ENCODE measurements around the gene LRRC25.
"Not testable (repeated sequence)": the region's sequence is repeated elsewhere in the genome, so short reads cannot be mapped to it uniquely, and the experiment has no call there.

Gene LRRC25

DNA sequence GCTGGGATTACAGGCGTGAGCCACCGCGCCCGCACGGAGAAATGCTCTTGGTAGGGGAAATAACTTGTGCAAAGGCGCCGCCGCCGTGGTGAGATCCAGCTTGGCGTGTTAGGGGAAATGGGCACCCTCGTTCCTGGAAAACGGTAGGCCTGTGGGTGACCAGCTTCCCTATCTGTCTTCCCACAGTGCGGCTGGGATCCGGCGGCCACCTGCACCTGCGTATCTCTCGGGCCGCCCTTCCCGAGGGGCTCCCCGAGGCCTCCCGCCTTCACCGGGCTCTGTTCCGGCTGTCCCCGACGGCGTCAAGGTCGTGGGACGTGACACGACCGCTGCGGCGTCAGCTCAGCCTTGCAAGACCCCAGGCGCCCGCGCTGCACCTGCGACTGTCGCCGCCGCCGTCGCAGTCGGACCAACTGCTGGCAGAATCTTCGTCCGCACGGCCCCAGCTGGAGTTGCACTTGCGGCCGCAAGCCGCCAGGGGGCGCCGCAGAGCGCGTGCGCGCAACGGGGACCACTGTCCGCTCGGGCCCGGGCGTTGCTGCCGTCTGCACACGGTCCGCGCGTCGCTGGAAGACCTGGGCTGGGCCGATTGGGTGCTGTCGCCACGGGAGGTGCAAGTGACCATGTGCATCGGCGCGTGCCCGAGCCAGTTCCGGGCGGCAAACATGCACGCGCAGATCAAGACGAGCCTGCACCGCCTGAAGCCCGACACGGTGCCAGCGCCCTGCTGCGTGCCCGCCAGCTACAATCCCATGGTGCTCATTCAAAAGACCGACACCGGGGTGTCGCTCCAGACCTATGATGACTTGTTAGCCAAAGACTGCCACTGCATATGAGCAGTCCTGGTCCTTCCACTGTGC, 9.1 kb downstream of the LRRC25 start:
- Histone ChIP-seq H3K36me3 (ENCODE audit: control insufficient read depth, insufficient read depth, low read length) (no peaks in the 10 kb centered on the region), H3K4me3 (ENCODE audit: insufficient read depth, low read depth, low read length) (no peak overlapping the region), H3K4me1 (ENCODE audit: control insufficient read depth, insufficient read depth, low read length) (no peaks in the 10 kb centered on the region), H3K27me3 (ENCODE audit: control insufficient read depth, insufficient read depth, low read length, poor library complexity, severe bottlenecking) (peaks cover 37% of the 10 kb centered on the region), H3K9me3 (ENCODE audit: control insufficient read depth, low read length) (no peaks in the 10 kb centered on the region), H3K27ac (ENCODE audit: insufficient read depth, low read depth, low read length, poor library complexity, severe bottlenecking) (no peak overlapping the region)
- WGBS, 2 experiments: 28 to 30% methylated on average over 86 of the region's 86 CpGs

DNA sequence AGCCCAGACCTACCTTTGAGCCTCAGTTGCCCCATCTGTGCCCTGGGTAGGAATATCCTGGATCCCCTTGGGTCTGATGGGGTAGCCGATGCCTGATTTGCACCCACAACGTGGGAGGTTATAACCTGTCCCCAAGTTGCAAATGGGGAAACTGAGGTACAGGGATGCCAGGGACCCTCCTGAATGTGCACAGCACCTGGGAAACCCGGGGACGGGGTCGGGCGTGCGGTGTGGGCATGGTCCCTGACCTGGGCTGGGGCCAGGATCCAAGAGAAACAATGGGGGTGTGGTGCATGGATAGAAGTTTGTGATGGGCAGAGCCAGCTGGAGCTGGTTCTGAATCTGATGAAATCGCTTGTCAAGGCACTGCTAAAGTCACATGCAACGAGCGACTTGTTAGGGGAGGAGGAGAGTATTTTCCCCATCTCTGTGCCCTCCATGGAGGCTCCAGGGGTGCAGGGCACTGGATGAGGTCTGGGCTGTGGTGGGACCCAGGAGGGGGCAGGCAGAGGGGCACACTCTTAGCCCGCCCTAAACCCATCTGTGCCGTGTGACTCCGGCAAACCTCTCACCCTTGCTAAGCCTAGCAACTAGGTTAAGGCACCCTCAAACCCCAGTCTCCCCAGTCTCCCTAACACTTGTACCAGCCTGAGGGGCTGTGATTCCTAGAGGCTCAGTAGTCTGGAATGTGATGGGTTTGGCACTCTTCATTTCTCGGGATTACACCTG, 10.7 kb downstream of the LRRC25 start:
- Histone ChIP-seq H3K27ac (ENCODE audit: insufficient read depth, low read depth, low read length, poor library complexity, severe bottlenecking) (no peak overlapping the region), H3K27me3 (ENCODE audit: control insufficient read depth, insufficient read depth, low read length, poor library complexity, severe bottlenecking) (peaks cover 37% of the 10 kb centered on the region), H3K36me3 (ENCODE audit: control insufficient read depth, insufficient read depth, low read length) (no peaks in the 10 kb centered on the region), H3K9me3 (ENCODE audit: control insufficient read depth, low read length) (no peaks in the 10 kb centered on the region), H3K4me3 (ENCODE audit: insufficient read depth, low read depth, low read length) (no peak overlapping the region), H3K4me1 (ENCODE audit: control insufficient read depth, insufficient read depth, low read length) (no peaks in the 10 kb centered on the region)
- 91 to 92% methylated on average over 14 of the region's 14 CpGs for WGBS, 2 experiments

DNA sequence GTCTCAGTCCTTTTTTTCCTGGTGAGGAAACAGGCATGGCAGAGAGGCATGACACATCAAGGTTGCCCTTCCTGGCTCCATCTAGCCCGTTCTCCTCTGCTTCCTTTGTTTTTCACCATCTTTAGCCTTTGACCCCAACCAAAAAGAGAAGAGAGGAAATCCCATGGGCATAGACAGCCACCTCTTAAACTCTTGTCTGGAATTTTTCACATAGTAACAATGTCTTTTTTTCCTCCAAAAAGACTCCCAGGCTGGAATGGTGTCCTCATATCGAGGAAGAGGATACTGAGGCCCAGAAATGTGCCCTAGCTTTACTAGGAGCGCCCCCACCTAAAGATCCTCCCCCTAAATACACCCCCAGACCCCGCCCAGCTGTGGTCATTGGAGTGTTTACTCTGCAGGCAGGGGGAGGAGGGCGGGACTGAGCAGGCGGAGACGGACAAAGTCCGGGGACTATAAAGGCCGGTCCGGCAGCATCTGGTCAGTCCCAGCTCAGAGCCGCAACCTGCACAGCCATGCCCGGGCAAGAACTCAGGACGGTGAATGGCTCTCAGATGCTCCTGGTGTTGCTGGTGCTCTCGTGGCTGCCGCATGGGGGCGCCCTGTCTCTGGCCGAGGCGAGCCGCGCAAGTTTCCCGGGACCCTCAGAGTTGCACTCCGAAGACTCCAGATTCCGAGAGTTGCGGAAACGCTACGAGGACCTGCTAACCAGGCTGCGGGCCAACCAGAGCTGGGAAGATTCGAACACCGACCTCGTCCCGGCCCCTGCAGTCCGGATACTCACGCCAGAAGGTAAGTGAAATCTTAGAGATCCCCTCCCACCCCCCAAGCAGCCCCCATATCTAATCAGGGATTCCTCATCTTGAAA, 11.5 kb downstream of the LRRC25 start, which contains the start of gene GDF15:
TSS of gene GDF15 (plus strand) at position 484 of the 868 bp plus-strand sequence. CDS start at position 516, 32 bp downstream.
- Histone ChIP-seq H3K27ac (ENCODE audit: insufficient read depth, low read depth, low read length, poor library complexity, severe bottlenecking) (no peak within 1 kb of the TSS), H3K36me3 (ENCODE audit: control insufficient read depth, insufficient read depth, low read length) (no peaks in the 10 kb centered on the region), H3K4me3 (ENCODE audit: insufficient read depth, low read depth, low read length) (no peak within 1 kb of the TSS), H3K27me3 (ENCODE audit: control insufficient read depth, insufficient read depth, low read length, poor library complexity, severe bottlenecking) (peaks cover 37% of the 10 kb centered on the region), H3K4me1 (ENCODE audit: control insufficient read depth, insufficient read depth, low read length) (no peaks in the 10 kb centered on the region), H3K9me3 (ENCODE audit: control insufficient read depth, low read length) (no peaks in the 10 kb centered on the region)
- 75% methylated on average over 32 to 33 of the region's 33 CpGs for WGBS, 2 experiments

DNA sequence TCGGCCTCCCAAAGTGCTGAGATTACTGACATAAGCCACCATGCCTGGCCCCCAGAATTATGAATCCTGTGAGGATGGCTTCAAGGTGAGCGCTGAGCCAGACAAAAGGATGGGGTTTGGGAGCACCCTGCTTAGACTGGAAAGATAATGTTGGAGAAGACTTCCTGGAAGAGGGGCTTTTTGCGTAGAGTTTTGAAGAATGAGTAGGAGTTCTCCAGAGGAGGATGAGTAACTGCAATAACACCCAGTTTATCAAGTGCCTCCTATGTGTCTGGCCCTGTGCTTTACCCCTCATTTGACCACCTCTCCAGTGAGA, 12.1 kb downstream of the LRRC25 start:
- 94 to 97% methylated on average over 3 of the region's 3 CpGs for WGBS, 2 experiments
- no peaks in the 10 kb centered on the region for H3K36me3 ChIP-seq (ENCODE audit: control insufficient read depth, insufficient read depth, low read length)
- no peak overlapping the region for H3K4me3 ChIP-seq (ENCODE audit: insufficient read depth, low read depth, low read length)
- no peaks in the 10 kb centered on the region for H3K4me1 ChIP-seq (ENCODE audit: control insufficient read depth, insufficient read depth, low read length)
- H3K27ac ChIP-seq (ENCODE audit: insufficient read depth, low read depth, low read length, poor library complexity, severe bottlenecking): no peak overlapping the region
- peaks cover 37% of the 10 kb centered on the region for H3K27me3 ChIP-seq (ENCODE audit: control insufficient read depth, insufficient read depth, low read length, poor library complexity, severe bottlenecking)
- H3K9me3 ChIP-seq (ENCODE audit: control insufficient read depth, low read length): no peaks in the 10 kb centered on the region

DNA sequence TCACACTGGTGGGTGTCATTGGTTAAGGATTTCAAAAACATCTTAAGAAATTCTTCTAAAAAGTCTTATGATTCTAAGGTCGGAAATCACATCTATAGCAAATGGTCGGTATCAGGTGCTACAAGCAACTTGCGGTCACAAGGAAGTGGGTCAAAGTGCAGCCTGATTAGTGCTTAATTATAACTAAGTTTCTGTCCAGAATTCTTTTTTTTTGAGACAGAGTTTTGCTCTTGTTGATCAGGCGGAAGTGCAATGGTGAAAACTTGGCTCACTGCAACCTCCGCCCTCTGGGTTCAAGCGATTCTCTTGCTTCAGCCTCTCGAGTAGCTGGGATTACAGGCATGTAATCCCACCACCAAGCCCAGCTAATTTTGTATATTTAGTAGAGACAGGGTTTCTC, 12.6 kb downstream of the LRRC25 start:
- no peaks in the 10 kb centered on the region for H3K4me1 ChIP-seq (ENCODE audit: control insufficient read depth, insufficient read depth, low read length)
- H3K27me3 ChIP-seq (ENCODE audit: control insufficient read depth, insufficient read depth, low read length, poor library complexity, severe bottlenecking): peaks cover 36% of the 10 kb centered on the region
- no peak overlapping the region for H3K4me3 ChIP-seq (ENCODE audit: insufficient read depth, low read depth, low read length)
- H3K9me3 ChIP-seq (ENCODE audit: control insufficient read depth, low read length): no peaks in the 10 kb centered on the region
- no peak overlapping the region for H3K27ac ChIP-seq (ENCODE audit: insufficient read depth, low read depth, low read length, poor library complexity, severe bottlenecking)
- 94 to 96% methylated on average over 7 of the region's 7 CpGs for WGBS, 2 experiments
- H3K36me3 ChIP-seq (ENCODE audit: control insufficient read depth, insufficient read depth, low read length): no peaks in the 10 kb centered on the region

DNA sequence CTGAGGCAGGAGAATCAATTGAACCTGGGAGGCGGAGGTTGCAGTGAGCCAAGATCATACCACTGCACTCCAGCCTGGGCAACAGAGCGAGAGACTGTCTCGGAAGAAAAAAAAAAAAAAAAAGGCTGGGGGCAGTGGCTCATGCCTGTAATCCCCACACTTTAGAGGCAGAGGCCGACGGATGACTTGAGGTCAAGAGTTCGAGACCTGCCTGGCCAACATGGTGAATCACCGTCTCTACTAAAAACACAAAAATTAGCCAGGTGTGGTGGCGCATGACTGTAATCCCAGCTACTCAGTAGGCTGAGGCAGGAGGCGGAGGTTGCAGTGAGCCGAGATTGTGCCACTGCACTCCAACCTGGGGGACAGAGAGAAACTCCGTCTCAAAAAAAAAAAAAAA, 13.8 kb downstream of the LRRC25 start:
- not testable (repeated sequence) for H3K4me1 ChIP-seq (ENCODE audit: control insufficient read depth, insufficient read depth, low read length); H3K4me3 ChIP-seq (ENCODE audit: insufficient read depth, low read depth, low read length); H3K9me3 ChIP-seq (ENCODE audit: control insufficient read depth, low read length); H3K27ac ChIP-seq (ENCODE audit: insufficient read depth, low read depth, low read length, poor library complexity, severe bottlenecking); H3K36me3 ChIP-seq (ENCODE audit: control insufficient read depth, insufficient read depth, low read length)
- WGBS, 2 experiments: 91 to 92% methylated on average over 11 of the region's 11 CpGs
- H3K27me3 ChIP-seq (ENCODE audit: control insufficient read depth, insufficient read depth, low read length, poor library complexity, severe bottlenecking): peaks cover 24% of the 10 kb centered on the region

DNA sequence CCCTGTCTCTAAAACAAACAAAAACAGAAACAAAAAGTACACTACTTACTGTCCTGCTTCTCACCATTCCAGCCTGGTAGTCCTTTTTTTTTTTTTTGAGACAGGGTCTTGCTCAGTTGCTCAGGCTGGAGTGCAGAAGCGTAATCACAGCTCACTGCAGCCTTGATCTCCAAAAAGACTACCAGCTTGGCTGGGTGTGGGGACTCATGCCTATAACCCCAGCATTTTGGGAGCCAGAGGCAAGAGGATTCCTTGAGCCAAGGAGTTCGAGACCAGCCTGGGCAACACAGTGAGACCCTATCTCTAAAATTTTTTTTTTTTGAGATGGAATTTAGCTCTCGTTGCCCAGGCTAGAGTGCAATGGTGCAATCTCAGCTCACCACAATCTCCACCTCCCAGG, 16.6 kb downstream of the LRRC25 start:
- Histone ChIP-seq H3K4me1 (ENCODE audit: control insufficient read depth, insufficient read depth, low read length) (no peaks in the 10 kb centered on the region), H3K9me3 (ENCODE audit: control insufficient read depth, low read length) (no peaks in the 10 kb centered on the region), H3K27ac (ENCODE audit: insufficient read depth, low read depth, low read length, poor library complexity, severe bottlenecking) (no peak overlapping the region), H3K36me3 (ENCODE audit: control insufficient read depth, insufficient read depth, low read length) (no peaks in the 10 kb centered on the region), H3K27me3 (ENCODE audit: control insufficient read depth, insufficient read depth, low read length, poor library complexity, severe bottlenecking) (no peaks in the 10 kb centered on the region), H3K4me3 (ENCODE audit: insufficient read depth, low read depth, low read length) (no peak overlapping the region)
- 78 to 84% methylated on average over 3 of the region's 3 CpGs for WGBS, 2 experiments

DNA sequence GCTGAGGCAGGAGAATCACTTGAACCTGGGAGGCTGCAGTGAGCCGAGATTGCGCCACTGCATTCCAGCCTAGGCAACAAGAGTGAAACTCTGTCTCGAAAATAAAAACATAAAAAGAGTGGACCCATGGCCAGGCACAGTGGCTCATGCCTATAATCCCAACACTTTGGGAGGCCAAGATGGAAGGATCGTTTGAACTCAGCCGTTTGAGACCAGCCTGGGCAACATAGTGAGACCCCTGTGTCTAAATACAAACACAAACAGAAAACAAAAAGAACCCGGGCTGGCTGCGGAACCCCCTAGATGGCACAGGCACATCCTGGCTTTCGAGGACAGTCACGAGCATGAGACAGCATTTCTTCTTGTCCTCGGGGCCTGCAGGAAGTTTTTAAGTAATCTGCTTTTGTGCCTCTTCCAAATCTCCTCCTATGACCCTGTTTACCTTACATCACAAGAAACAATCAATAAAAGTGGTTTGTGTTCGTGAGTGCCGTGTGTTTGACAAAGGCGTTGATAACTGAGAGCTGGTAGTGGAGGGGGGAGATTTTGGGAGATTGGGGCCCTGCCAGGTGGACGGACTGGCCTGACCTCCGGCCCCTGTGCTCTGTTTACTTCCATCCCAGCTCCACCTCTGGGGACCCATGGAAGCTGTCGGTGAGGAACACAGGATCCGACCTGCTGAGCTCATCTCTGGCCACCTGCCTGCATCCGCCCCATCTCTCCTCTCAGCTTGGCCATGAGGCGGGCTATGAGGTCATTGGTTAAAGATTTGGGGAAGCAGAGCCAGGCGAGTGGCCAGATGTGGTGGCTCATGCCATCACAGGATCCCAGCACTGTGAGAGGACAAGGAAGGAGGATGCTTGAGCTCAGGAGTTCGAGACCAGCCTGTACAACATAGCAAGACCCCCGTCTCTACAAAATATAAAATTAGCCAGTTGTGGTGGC, 17.3 kb downstream of the LRRC25 start:
- WGBS, 2 experiments: 82 to 85% methylated on average over 22 of the region's 22 CpGs
- H3K27ac ChIP-seq (ENCODE audit: insufficient read depth, low read depth, low read length, poor library complexity, severe bottlenecking): no peak overlapping the region
- H3K9me3 ChIP-seq (ENCODE audit: control insufficient read depth, low read length): no peaks in the 10 kb centered on the region
- H3K4me3 ChIP-seq (ENCODE audit: insufficient read depth, low read depth, low read length): no peak overlapping the region
- H3K27me3 ChIP-seq (ENCODE audit: control insufficient read depth, insufficient read depth, low read length, poor library complexity, severe bottlenecking): no peaks in the 10 kb centered on the region
- no peaks in the 10 kb centered on the region for H3K4me1 ChIP-seq (ENCODE audit: control insufficient read depth, insufficient read depth, low read length)
- H3K36me3 ChIP-seq (ENCODE audit: control insufficient read depth, insufficient read depth, low read length): no peaks in the 10 kb centered on the region

DNA sequence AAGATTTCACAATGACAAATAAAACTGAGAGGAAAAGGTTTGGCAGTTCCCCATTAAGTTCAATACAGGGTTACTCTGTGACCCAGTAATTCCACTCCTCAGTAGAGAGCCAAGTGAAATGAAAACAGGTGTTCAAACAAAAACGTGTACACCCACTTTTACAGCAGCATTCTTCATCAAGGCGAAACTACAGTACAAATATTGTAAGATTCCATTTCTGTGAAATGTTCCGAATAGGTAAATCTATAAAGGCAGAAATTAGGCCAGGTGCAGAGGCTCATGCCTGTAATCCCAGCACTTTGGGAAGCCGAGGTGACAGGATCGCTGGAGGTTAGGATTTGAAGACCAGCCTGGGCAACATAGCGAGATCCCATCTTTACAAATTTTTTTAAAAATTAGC, 20.4 kb downstream of the LRRC25 start:
- Histone ChIP-seq H3K27ac (ENCODE audit: insufficient read depth, low read depth, low read length, poor library complexity, severe bottlenecking) (no peak overlapping the region), H3K27me3 (ENCODE audit: control insufficient read depth, insufficient read depth, low read length, poor library complexity, severe bottlenecking) (no peaks in the 10 kb centered on the region), H3K36me3 (ENCODE audit: control insufficient read depth, insufficient read depth, low read length) (no peaks in the 10 kb centered on the region), H3K4me3 (ENCODE audit: insufficient read depth, low read depth, low read length) (no peak overlapping the region), H3K9me3 (ENCODE audit: control insufficient read depth, low read length) (no peaks in the 10 kb centered on the region), H3K4me1 (ENCODE audit: control insufficient read depth, insufficient read depth, low read length) (peaks cover 5% of the 10 kb centered on the region)
- 93 to 94% methylated on average over 6 of the region's 6 CpGs for WGBS, 2 experiments

Measured in ectodermal cell (in vitro differentiated cells).